GM23338 (cell line): ENCODE results near the gene ADGRV1. TPM values are rescaled to one million over a fixed set of nuclear protein-coding genes. Genes with fewer than 3 reads are reported as not detected.

ENCODE experiments used
- ATAC-seq: fragments of 200-7000 bp; cut with Tn5 transposase; 3 replicates; pipeline ENCODE4 v1.9.1; 2020
- DNase-seq: peaks from one replicate; pipeline ENCODE4 v3.0.0-alpha.2; 2015; ENCODE audit warnings: low spot score
- H2AFZ ChIP-seq: fragments of 200-600 bp; sonication (generic); 2 replicates; pipeline ENCODE4 v1.8.0; 2016; ENCODE audit warnings: antibody characterized with exemption, mild to moderate bottlenecking, moderate library complexity
- H3F3A ChIP-seq: fragments of 200-600 bp; sonication (generic); replicated peaks from 2 replicates; pipeline ENCODE4 v1.8.0; 2017; ENCODE audit warnings: antibody characterized with exemption, mixed run types, low read depth
- H3K27ac ChIP-seq: fragments of 200-600 bp; sonication (generic); 2 replicates; pipeline ENCODE4 v1.6.1; 2016; ENCODE audit warnings: low read depth
- H3K27me3 ChIP-seq: fragments of 200-600 bp; sonication (generic); 2 replicates; pipeline ENCODE4 v1.8.0; 2016; ENCODE audit warnings: mild to moderate bottlenecking, mixed run types, moderate library complexity; ENCODE audit not compliant: insufficient read depth
- H3K36me3 ChIP-seq: fragments of 200-600 bp; sonication (generic); 2 replicates; pipeline ENCODE4 v1.8.0; 2016; ENCODE audit warnings: mild to moderate bottlenecking; ENCODE audit not compliant: insufficient read depth
- H3K4me1 ChIP-seq: fragments of 200-600 bp; sonication (generic); 2 replicates; pipeline ENCODE4 v1.8.0; 2016; ENCODE audit warnings: mild to moderate bottlenecking, moderate library complexity; ENCODE audit not compliant: insufficient read depth
- H3K4me2 ChIP-seq: fragments of 200-600 bp; sonication (generic); 2 replicates; pipeline ENCODE4 v1.7.1; 2017; ENCODE audit warnings: mixed run types
- H3K4me3 ChIP-seq: fragments of 200-600 bp; sonication (generic); 2 replicates; pipeline ENCODE4 v1.6.1; 2016; ENCODE audit warnings: mixed run types
- H3K79me2 ChIP-seq: fragments of 200-600 bp; sonication (generic); replicated peaks from 2 replicates; pipeline ENCODE4 v1.8.0; 2017; ENCODE audit warnings: mild to moderate bottlenecking; ENCODE audit not compliant: insufficient read depth
- H3K9me2 ChIP-seq: fragments of 200-600 bp; sonication (generic); 2 replicates; pipeline ENCODE4 v1.8.0; 2017; ENCODE audit not compliant: insufficient read depth
- H4K20me1 ChIP-seq: fragments of 200-600 bp; sonication (generic); replicated peaks from 2 replicates; pipeline ENCODE4 v1.8.0; 2017; ENCODE audit warnings: mild to moderate bottlenecking; ENCODE audit not compliant: insufficient read depth
- H3K27ac Mint-ChIP-seq: 2 replicates; pipeline ENCODE4 v1.8.0; 2020; ENCODE audit warnings: inconsistent platforms, mild to moderate bottlenecking, moderate library complexity, mixed read lengths
- H3K27me3 Mint-ChIP-seq: 3 replicates; pipeline ENCODE4 v1.8.0; 2022; ENCODE audit warnings: low read depth, mild to moderate bottlenecking, moderate library complexity, mixed read lengths, inconsistent platforms; ENCODE audit not compliant: insufficient read depth, poor library complexity
- H3K36me3 Mint-ChIP-seq: 3 replicates; pipeline ENCODE4 v1.8.0; 2021; ENCODE audit warnings: low read depth, mild to moderate bottlenecking, inconsistent platforms, moderate library complexity, mixed read lengths
- H3K4me1 Mint-ChIP-seq: 3 replicates; pipeline ENCODE4 v1.8.0; 2020; ENCODE audit warnings: mild to moderate bottlenecking, inconsistent platforms, mixed read lengths
- H3K4me3 Mint-ChIP-seq: 3 replicates; pipeline ENCODE4 v1.8.0; 2021; ENCODE audit warnings: moderate library complexity, mild to moderate bottlenecking, inconsistent platforms, mixed read lengths
- H3K9me3 Mint-ChIP-seq: 3 replicates; pipeline ENCODE4 v1.8.0; 2020; ENCODE audit warnings: moderate library complexity, mild to moderate bottlenecking, inconsistent platforms, mixed read lengths
- CREB1 ChIP-seq: fragments of 250-450 bp; sonication (Bioruptor Pico); IDR thresholded peaks from 2 replicates; pipeline ENCODE4 v1.5.0; 2020; ENCODE audit warnings: low read depth, mild to moderate bottlenecking, moderate library complexity
- ETS1 ChIP-seq: IDR thresholded peaks from 2 replicates; pipeline ENCODE4 v1.6.1; 2016; ENCODE audit warnings: antibody characterized with exemption
- EZH2 ChIP-seq: fragments of 200-600 bp; sonication (generic); IDR thresholded peaks from one replicate; pipeline ENCODE4 v1.8.0; 2017; ENCODE audit warnings: antibody characterized with exemption, mild to moderate bottlenecking, low read depth; ENCODE audit not compliant: unreplicated experiment
- EZH2phosphoT487 ChIP-seq: fragments of 200-600 bp; sonication (generic); IDR thresholded peaks from one replicate; pipeline ENCODE4 v1.8.1; 2018; ENCODE audit warnings: antibody characterized with exemption; ENCODE audit not compliant: unreplicated experiment
- JUNB ChIP-seq: IDR thresholded peaks from one replicate; pipeline ENCODE4 v1.6.1; 2016; ENCODE audit warnings: antibody characterized with exemption; ENCODE audit not compliant: unreplicated experiment
- NANOG ChIP-seq: IDR thresholded peaks from 2 replicates; pipeline ENCODE4 v1.6.1; 2016; ENCODE audit warnings: antibody characterized with exemption, borderline replicate concordance
- POLR2AphosphoS5 ChIP-seq: IDR thresholded peaks from 2 replicates; pipeline ENCODE4 v1.6.1; 2016; ENCODE audit warnings: antibody characterized with exemption, low read depth
- REST ChIP-seq: IDR thresholded peaks from one replicate; pipeline ENCODE4 v1.6.1; 2018; ENCODE audit warnings: antibody characterized with exemption; ENCODE audit not compliant: unreplicated experiment
- STAT1 ChIP-seq: IDR thresholded peaks from one replicate; pipeline ENCODE4 v1.6.1; 2016; ENCODE audit warnings: antibody characterized with exemption; ENCODE audit not compliant: unreplicated experiment
- ZNF114 ChIP-seq: fragments of 250-450 bp; sonication (Bioruptor Pico); IDR thresholded peaks from 2 replicates; pipeline ENCODE4 v1.5.0; 2020; ENCODE audit warnings: mild to moderate bottlenecking, moderate library complexity
- ZNF331 ChIP-seq: fragments of 250-450 bp; sonication (Bioruptor Pico); IDR thresholded peaks from 2 replicates; pipeline ENCODE4 v1.5.0; 2020; ENCODE audit warnings: low read depth, mild to moderate bottlenecking, moderate library complexity
- ZNF462 ChIP-seq: fragments of 250-450 bp; sonication (Bioruptor Pico); IDR thresholded peaks from 2 replicates; pipeline ENCODE4 v1.5.0; 2020; ENCODE audit warnings: mild to moderate bottlenecking, moderate library complexity
- polyA plus RNA-seq: library from polyadenylated mRNA; unstranded; fragments of >200 nt; fragmentation: Nextera tagmentation; extraction: Ambion mirVana; gene quantifications from 2 replicates; pipeline ENCODE4 v1.2.1, GENCODE V29; 2016
- total RNA-seq: library from RNA; depleted of rRNA; stranded (reverse); fragments of >200 nt; shearing (Covaris generic); gene quantifications from 2 replicates; pipeline ENCODE4 v1.2.3, GENCODE V29; 2014
- TF ChIP-seq, protein P1 (sequence below), 2 experiments: fragments of 200-600 bp in 1 of 2; sonication (generic) in 1 of 2; conservative IDR thresholded peaks; 2 replicates each; pipeline versions ENCODE4 v1.5.1 to v1.6.1; 2016 to 2017; ENCODE audit warnings: antibody characterized with exemption in 2 of 2, low read depth in 2 of 2, mild to moderate bottlenecking in 2 of 2, moderate library complexity in 1 of 2

ADGRV1 gene
- total and polyA plus RNA-seq, 2 experiments from 2014 or later = 46.1 to 149 TPM

- Mint-ChIP-seq H3K36me3 (peaks cover 7% of the 10 kb centered on the region), H3K27ac (no peak overlapping the region), H3K27me3 (peaks cover 2% of the 10 kb centered on the region), H3K9me3 (no peaks in the 10 kb centered on the region), H3K4me3 (no peak overlapping the region), H3K4me1 (no peaks in the 10 kb centered on the region; the same call in 2 of the 3 replicates)
- Histone ChIP-seq H3K79me2 (no peaks in the 10 kb centered on the region), H3F3A (no peaks in the 10 kb centered on the region), H3K4me1 (no peaks in the 10 kb centered on the region), H3K27me3 (no peaks in the 10 kb centered on the region), H2AFZ (no peak overlapping the region), H3K9me2 (no peaks in the 10 kb centered on the region), H3K4me2 (no peak overlapping the region), H3K27ac (no peak overlapping the region), H3K4me3 (no peak overlapping the region), H4K20me1 (no peaks in the 10 kb centered on the region; the same call in 1 of the 2 replicates), H3K36me3 (no peaks in the 10 kb centered on the region)
- ATAC-seq (no peak), DNase-seq (no peak)
- TF ChIP-seq ETS1 (no peak), CREB1 (no peak), ZNF331 (CRISPR knock-in tag) (no peak), JUNB (no peak), ZNF114 (CRISPR knock-in tag) (no peak), STAT1 (no peak), POLR2AphosphoS5 (no peak), EZH2 (no peak), REST (no peak), NANOG (no peak), ZNF462 (CRISPR knock-in tag) (no peak), EZH2phosphoT487 (no peak)
- TF ChIP-seq, protein P1, sequence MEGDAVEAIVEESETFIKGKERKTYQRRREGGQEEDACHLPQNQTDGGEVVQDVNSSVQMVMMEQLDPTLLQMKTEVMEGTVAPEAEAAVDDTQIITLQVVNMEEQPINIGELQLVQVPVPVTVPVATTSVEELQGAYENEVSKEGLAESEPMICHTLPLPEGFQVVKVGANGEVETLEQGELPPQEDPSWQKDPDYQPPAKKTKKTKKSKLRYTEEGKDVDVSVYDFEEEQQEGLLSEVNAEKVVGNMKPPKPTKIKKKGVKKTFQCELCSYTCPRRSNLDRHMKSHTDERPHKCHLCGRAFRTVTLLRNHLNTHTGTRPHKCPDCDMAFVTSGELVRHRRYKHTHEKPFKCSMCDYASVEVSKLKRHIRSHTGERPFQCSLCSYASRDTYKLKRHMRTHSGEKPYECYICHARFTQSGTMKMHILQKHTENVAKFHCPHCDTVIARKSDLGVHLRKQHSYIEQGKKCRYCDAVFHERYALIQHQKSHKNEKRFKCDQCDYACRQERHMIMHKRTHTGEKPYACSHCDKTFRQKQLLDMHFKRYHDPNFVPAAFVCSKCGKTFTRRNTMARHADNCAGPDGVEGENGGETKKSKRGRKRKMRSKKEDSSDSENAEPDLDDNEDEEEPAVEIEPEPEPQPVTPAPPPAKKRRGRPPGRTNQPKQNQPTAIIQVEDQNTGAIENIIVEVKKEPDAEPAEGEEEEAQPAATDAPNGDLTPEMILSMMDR (conservative IDR thresholded peaks at IDR 0.05; ENCODE audit: low read depth in 2 of 2) = no peak
These were observed 520.4 kb downstream of the ADGRV1 start for GRCh38 chr5:91079037-91079436.
